Astrocyte of the cerebellum (primary cell): Measurements from ENCODE around the gene ARSJ.

ENCODE experiments used
- DNase-seq: peaks from one replicate; pipeline ENCODE4 v3.0.0-alpha.2; 2011; ENCODE audit warnings: low read depth
- H3K4me3 ChIP-seq: 2 replicates; pipeline ENCODE4 v1.5.1; 2011; ENCODE audit warnings: mild to moderate bottlenecking, low read depth, low read length, moderate library complexity
- CTCF ChIP-seq: IDR thresholded peaks from 2 replicates; pipeline ENCODE4 v1.5.1; 2012; ENCODE audit warnings: low read length, low read depth, moderate library complexity, mild to moderate bottlenecking; ENCODE audit errors: missing control alignments
- in situ Hi-C: cut with HindIII; loops from 2 replicates; pipeline ENCODE4 v1.10.0; 2017; ENCODE audit warnings: low sequenced_read_pairs

ARSJ gene

GRCh38 chr4:113899271-113900070 lies 80.0 kb downstream of the ARSJ start:
- in situ Hi-C loops = no loop called here
- no peak overlapping the region for H3K4me3 ChIP-seq
- TF ChIP-seq CTCF = no peak
- DNase-seq = no peak

DNA sequence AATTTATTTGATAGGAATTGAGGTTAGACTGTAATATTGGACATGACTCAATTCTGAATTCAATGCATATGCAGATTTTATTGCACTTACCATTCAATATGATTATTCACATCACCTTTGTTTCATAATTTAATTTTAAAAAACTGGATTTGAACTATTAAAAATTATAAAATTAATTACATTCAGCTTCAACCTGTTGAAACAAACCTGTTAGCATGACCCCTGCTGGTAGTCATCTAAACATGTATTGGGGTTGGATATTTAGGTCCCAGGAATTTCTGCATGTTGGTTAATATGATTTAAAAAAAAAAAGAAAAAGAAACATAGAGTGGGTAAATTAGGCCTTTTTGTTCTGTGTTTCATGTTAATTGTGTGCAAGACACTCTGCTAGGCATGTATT lies 85.9 kb downstream of the ARSJ start:
- no peak for DNase-seq
- in situ Hi-C loops = no loop called here
- H3K4me3 ChIP-seq = no peak overlapping the region
- TF ChIP-seq CTCF = peak; percentile 16

- in situ Hi-C loops = no loop called here
- TF ChIP-seq CTCF = no peak
- no peak overlapping the region for H3K4me3 ChIP-seq
- no peak for DNase-seq
Measured at GRCh38 chr4:113888006-113888405, 91.4 kb downstream of the ARSJ start.

- no peak for TF ChIP-seq CTCF
- H3K4me3 ChIP-seq = no peak overlapping the region
- in situ Hi-C loops = no loop called here
- no peak for DNase-seq
Measured at GRCh38 chr4:113885291-113885690, 94.2 kb downstream of the ARSJ start.

- H3K4me3 ChIP-seq = no peak overlapping the region
- no peak for DNase-seq
- in situ Hi-C loops = no loop called here
- no peak for TF ChIP-seq CTCF
Measured at GRCh38 chr4:113884655-113885054, 94.8 kb downstream of the ARSJ start.

DNA sequence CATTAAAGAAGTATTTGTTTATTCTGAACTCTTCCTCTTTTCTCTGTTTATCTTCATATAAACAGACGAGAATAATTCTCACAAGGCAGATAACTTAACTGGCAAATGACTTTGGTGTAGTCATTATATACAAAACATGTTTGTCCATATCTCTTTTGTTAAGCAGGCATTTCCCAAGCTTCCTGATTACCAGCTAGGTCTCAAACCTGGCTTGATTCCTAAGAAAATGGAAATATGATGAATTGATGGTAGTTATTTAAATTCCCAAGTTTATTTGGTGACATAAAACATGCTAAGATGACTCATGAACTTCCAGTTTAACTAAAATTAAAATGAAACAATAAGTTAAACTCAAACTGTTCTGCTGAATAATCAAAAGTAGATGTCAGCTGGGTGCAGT lies 96.8 kb downstream of the ARSJ start:
- in situ Hi-C loops = no loop called here

More for the DNA sequence above, 96.8 kb downstream of the ARSJ start:
- DNase-seq = no peak
- no peak overlapping the region for H3K4me3 ChIP-seq
- no peak for TF ChIP-seq CTCF
